Inflammatory macrophage treated with lipopolysaccharide for 4 hours (primary cell): Measurements from ENCODE around the gene CFHR3.
A peak's percentile ranks its signal among the peaks of the same experiment; 100 is the strongest.
"Not testable (repeated sequence)": the region's sequence is repeated elsewhere in the genome, so short reads cannot be mapped to it uniquely, and the experiment has no call there.

ENCODE experiments used
- DNase-seq: peaks from one replicate; pipeline ENCODE4 v3.0.0-alpha.2; 2020

CFHR3 gene

GRCh38 chr1:196774603-196775002 is at the start of gene CFHR3:
TSS of gene CFHR3 (plus strand) at chr1:196774840. CDS start at chr1:196774887, 47 bp downstream.
- no peak for DNase-seq

GRCh38 chr1:196732526-196732925 is 42.1 kb upstream of the CFHR3 start:
- no peak for DNase-seq

- no peak for DNase-seq
Observed at GRCh38 chr1:196733091-196733970, 41.3 kb upstream of the CFHR3 start.

- no peak for DNase-seq
Observed at GRCh38 chr1:196734006-196734405, 40.6 kb upstream of the CFHR3 start.

- no peak for DNase-seq
Observed at GRCh38 chr1:196734460-196734859, 40.2 kb upstream of the CFHR3 start.

- no peak for DNase-seq
Observed at GRCh38 chr1:196738730-196739129, 35.9 kb upstream of the CFHR3 start.

GRCh38 chr1:196743244-196743643 is 31.4 kb upstream of the CFHR3 start:
- DNase-seq: peak; percentile 16

- DNase-seq: not testable (repeated sequence)
Observed at GRCh38 chr1:196765019-196765740, 9.5 kb upstream of the CFHR3 start.

GRCh38 chr1:196769823-196770222 is 4.8 kb upstream of the CFHR3 start:
- not testable (repeated sequence) for DNase-seq

- DNase-seq: no peak
Observed at GRCh38 chr1:196773713-196774112, 927 bp upstream of the CFHR3 start.

- DNase-seq: no peak
Observed at GRCh38 chr1:196774175-196774574, 465 bp upstream of the CFHR3 start.

- no peak for DNase-seq
Observed at GRCh38 chr1:196777603-196778002, 3.0 kb downstream of the CFHR3 start.

- DNase-seq: no peak
Observed at GRCh38 chr1:196779093-196779492, 4.5 kb downstream of the CFHR3 start.

GRCh38 chr1:196791252-196791651 is 16.6 kb downstream of the CFHR3 start:
- not testable (repeated sequence) for DNase-seq

GRCh38 chr1:196794103-196794502 is 19.5 kb downstream of the CFHR3 start:
- not testable (repeated sequence) for DNase-seq

GRCh38 chr1:196797891-196798290 is 23.3 kb downstream of the CFHR3 start:
- DNase-seq: no peak

- not testable (repeated sequence) for DNase-seq
Observed at GRCh38 chr1:196801920-196802319, 27.3 kb downstream of the CFHR3 start.

- DNase-seq: no peak
Observed at GRCh38 chr1:196808529-196809235, 34.0 kb downstream of the CFHR3 start.

GRCh38 chr1:196817442-196817841 is 42.8 kb downstream of the CFHR3 start:
- DNase-seq: not testable (repeated sequence)

- DNase-seq: not testable (repeated sequence)
Observed at GRCh38 chr1:196819531-196819930, 44.9 kb downstream of the CFHR3 start, which contains the start of gene CFHR1. TSS of gene CFHR1 (plus strand) at chr1:196819731. CDS start at chr1:196819845, 114 bp downstream.

GRCh38 chr1:196827860-196828259 is 53.2 kb downstream of the CFHR3 start:
- peak; percentile 44 for DNase-seq
